ENCODE data around the gene UBC.
"Not testable (repeated sequence)": the region's sequence is repeated elsewhere in the genome, so short reads cannot be mapped to it uniquely, and the experiment has no call there.

Gene UBC

GRCh38 chr12:124884587-124885438 is 29.6 kb downstream of the UBC start:
- no peak for DNase-seq (ENCODE audit: low spot score)

GRCh38 chr12:124883263-124884130 is 31.0 kb downstream of the UBC start:
- no peak for DNase-seq (ENCODE audit: low spot score)

GRCh38 chr12:124881123-124881522 is 33.3 kb downstream of the UBC start:
- DNase-seq (ENCODE audit: low spot score), result no peak

GRCh38 chr12:124880335-124880734 is 34.1 kb downstream of the UBC start:
- not testable (repeated sequence) for DNase-seq (ENCODE audit: low spot score)

GRCh38 chr12:124878795-124879516 is 35.5 kb downstream of the UBC start:
- no peak for DNase-seq (ENCODE audit: low spot score)

- no peak for DNase-seq (ENCODE audit: low spot score)
These were observed 37.0 kb downstream of the UBC start for GRCh38 chr12:124877423-124877822.

- DNase-seq (ENCODE audit: low spot score), result no peak
These were observed 38.3 kb downstream of the UBC start for GRCh38 chr12:124876171-124876570.

- no peak for DNase-seq (ENCODE audit: low spot score)
These were observed 38.7 kb downstream of the UBC start for GRCh38 chr12:124875803-124876132.

GRCh38 chr12:124874988-124875802 is 39.3 kb downstream of the UBC start:
- no peak for DNase-seq (ENCODE audit: low spot score)

- no peak for DNase-seq (ENCODE audit: low spot score)
These were observed 40.3 kb downstream of the UBC start for GRCh38 chr12:124874188-124874587.

GRCh38 chr12:124872068-124872719 is 42.3 kb downstream of the UBC start:
- no peak for DNase-seq (ENCODE audit: low spot score)

- DNase-seq (ENCODE audit: low spot score), result no peak
These were observed 43.2 kb downstream of the UBC start for GRCh38 chr12:124871297-124871696.

GRCh38 chr12:124870515-124870914 is 43.9 kb downstream of the UBC start:
- DNase-seq (ENCODE audit: low spot score), result no peak

- no peak for DNase-seq (ENCODE audit: low spot score)
These were observed 45.3 kb downstream of the UBC start for GRCh38 chr12:124869059-124869665.

- no peak for DNase-seq (ENCODE audit: low spot score)
These were observed 46.0 kb downstream of the UBC start for GRCh38 chr12:124868252-124869058.

- DNase-seq (ENCODE audit: low spot score), result no peak
These were observed 47.0 kb downstream of the UBC start for GRCh38 chr12:124867401-124867930.

- no peak for DNase-seq (ENCODE audit: low spot score)
These were observed 47.5 kb downstream of the UBC start for GRCh38 chr12:124866883-124867400.

GRCh38 chr12:124866195-124866882 is 48.1 kb downstream of the UBC start:
- no peak for DNase-seq (ENCODE audit: low spot score)

GRCh38 chr12:124865728-124866127 is 48.7 kb downstream of the UBC start:
- no peak for DNase-seq (ENCODE audit: low spot score)

All from cerebellar cortex (tissue), 1 donor.